GM12874 (cell line): ENCODE results near the gene GPR37L1.

Experiments used
- TF ChIP-seq, protein P1 (sequence below): IDR thresholded peaks from 2 replicates; pipeline ENCODE4 v1.5.1; 2011; ENCODE audit warnings: low read depth, mild to moderate bottlenecking, control low read depth, low read length, moderate library complexity; ENCODE audit not compliant: insufficient read depth

GPR37L1 gene

DNA sequence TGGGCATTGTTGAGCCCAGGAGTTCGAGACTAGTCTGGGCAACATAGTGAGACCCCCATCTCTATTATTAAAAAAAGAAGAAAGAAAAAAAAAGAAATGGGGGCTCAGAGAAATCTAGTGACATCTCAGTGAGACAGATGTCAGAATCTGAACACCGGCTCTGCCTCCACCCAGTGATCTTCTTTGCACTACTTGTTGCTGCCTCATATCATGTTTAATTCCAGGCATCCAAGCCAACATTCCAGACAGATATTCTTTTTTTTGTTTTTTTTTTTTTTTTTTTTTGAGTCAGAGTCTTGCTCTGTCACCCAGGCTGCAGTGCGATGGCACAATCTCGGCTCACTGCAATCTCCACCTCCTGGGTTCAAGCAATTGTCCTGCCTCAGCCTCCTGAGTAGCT is 26.8 kb downstream of the GPR37L1 start:
- TF ChIP-seq, protein P1, sequence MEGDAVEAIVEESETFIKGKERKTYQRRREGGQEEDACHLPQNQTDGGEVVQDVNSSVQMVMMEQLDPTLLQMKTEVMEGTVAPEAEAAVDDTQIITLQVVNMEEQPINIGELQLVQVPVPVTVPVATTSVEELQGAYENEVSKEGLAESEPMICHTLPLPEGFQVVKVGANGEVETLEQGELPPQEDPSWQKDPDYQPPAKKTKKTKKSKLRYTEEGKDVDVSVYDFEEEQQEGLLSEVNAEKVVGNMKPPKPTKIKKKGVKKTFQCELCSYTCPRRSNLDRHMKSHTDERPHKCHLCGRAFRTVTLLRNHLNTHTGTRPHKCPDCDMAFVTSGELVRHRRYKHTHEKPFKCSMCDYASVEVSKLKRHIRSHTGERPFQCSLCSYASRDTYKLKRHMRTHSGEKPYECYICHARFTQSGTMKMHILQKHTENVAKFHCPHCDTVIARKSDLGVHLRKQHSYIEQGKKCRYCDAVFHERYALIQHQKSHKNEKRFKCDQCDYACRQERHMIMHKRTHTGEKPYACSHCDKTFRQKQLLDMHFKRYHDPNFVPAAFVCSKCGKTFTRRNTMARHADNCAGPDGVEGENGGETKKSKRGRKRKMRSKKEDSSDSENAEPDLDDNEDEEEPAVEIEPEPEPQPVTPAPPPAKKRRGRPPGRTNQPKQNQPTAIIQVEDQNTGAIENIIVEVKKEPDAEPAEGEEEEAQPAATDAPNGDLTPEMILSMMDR: no peak

- TF ChIP-seq, protein P1: no peak
Measured at GRCh38 chr1:202150187-202150586, 27.5 kb downstream of the GPR37L1 start.

- TF ChIP-seq, protein P1: no peak
Measured at GRCh38 chr1:202150602-202151001, 27.9 kb downstream of the GPR37L1 start.

- TF ChIP-seq, protein P1: no peak
Measured at GRCh38 chr1:202151045-202151444, 28.3 kb downstream of the GPR37L1 start.

- TF ChIP-seq, protein P1: no peak
Measured at GRCh38 chr1:202152399-202152798, 29.7 kb downstream of the GPR37L1 start.

- TF ChIP-seq, protein P1: no peak
Measured at GRCh38 chr1:202153284-202153683, 30.6 kb downstream of the GPR37L1 start.

DNA sequence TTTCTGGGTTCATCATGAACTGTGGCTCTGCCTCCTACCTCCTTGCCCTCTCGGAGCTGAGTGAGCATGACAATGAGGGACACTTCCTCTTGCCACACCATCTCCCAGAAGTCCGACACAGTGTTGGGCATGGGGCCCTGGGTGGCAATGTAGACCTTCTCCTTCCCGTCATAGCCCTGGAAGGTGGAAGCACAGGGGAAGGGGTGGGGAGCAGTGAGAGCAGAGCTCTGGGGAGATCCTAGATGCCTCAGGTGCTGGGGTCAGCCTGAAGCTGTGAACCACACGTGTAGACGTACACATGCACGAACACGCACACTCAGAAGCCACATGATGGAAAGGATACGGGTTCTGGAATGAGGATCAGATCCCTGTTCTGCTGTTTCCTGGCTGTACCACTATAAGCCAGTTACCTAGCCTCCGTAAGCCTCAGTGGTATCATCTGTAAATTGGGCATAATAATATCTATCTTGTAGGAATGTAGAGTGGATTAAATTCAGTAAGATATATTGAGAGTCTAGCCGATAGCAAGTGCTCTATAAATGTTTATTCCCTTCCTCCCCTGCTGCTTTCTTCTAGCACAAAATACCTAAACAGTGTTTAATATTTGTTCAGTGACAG is 31.5 kb downstream of the GPR37L1 start:
- TF ChIP-seq, protein P1: no peak
